ENCODE results near the gene CHURC1.
A peak's percentile ranks its signal among the peaks of the same experiment; 100 is the strongest.

Gene CHURC1

GRCh38 chr14:64914237-64915028 is at the start of gene CHURC1:
TSS of gene CHURC1 (plus strand) at chr14:64914455. CDS start at chr14:64914496, 41 bp downstream.
- DNase-seq (ENCODE audit: low read depth in 2 of 2) = peak; percentile 96

GRCh38 chr14:64865109-64865508 is 49.1 kb upstream of the CHURC1 start:
- DNase-seq (ENCODE audit: low read depth in 2 of 2) = no peak

- DNase-seq (ENCODE audit: low read depth in 2 of 2) = no peak
Observed at GRCh38 chr14:64865992-64866391, 48.3 kb upstream of the CHURC1 start.

DNA sequence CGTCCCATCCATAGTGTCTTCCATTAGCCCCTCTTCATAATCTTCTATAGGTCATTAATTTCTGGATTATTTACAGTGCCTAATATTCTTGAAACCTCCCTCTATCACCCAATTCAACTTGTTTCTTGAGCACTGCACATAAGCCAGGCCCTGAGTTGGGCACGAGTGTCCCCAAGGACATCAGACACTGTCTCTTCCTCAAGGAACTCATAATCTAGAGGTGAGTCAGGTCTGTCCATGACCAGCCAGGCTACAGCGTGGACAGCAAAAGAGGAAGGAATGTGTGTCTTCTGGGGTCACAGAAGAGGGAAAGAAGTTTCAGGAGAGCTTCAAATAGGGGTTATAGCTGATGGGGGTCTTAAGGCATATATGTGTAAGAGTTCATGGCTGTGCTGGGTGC is 47.1 kb upstream of the CHURC1 start:
- no peak for DNase-seq (ENCODE audit: low read depth in 2 of 2)

DNA sequence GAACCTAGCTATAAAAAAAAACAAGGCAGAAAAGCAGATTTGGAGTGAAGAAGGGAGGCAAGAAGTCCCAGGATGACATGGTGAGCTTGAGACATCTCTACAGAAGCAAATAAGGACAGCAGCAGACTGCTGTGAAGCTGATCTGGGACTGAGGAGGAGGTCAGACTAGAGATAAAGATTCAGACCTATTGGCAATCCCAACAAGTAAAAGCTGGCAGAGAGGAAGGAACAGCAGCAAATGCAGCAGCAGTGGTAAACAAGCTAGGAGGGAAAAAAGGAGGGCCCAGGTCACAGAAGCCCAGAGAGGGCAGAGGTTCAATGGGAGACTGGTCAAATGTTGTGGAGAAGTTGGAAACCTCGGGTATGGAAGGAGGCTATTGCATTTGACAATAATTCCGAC is 45.9 kb upstream of the CHURC1 start:
- DNase-seq (ENCODE audit: low read depth in 2 of 2) = no peak

DNA sequence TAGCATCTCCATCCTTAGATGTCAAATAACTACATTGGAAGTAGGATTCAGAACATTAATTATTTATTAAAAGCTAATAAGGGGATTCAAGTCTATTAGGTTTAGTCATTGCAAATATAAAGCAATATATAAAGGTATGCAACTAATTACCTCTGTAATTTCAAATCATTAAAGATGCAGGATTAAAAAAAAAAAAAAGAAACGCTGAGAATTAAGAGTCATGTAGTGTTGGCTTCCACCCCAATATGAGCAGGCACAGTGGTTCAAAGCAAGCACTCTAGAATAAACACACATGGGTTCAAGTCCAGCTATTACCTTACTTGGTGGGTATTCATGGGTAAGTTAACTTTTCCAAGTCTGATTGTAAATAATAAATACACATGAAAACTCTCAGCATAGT is 45.4 kb upstream of the CHURC1 start:
- DNase-seq (ENCODE audit: low read depth in 2 of 2) = no peak

GRCh38 chr14:64870160-64870559 is 44.1 kb upstream of the CHURC1 start:
- DNase-seq (ENCODE audit: low read depth in 2 of 2) = no peak

DNA sequence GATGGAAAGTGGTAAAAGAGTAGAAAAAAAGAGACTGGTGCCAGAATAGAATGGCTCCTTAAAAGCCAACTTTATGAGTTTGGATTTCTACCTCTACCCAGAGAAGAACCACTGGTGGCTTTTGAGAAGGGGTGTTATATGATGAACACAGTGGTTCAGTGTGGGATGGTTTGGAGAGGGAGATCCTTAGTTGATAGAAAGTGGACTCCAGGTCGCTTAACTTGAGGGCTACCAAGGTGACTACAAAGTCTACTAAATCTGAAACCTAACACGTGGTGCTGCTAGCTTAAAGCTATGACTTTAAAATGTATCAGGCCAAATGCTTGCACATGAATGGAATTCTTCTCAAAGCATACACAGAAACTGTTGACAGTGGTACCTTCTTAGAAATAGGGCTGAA is 42.9 kb upstream of the CHURC1 start:
- DNase-seq (ENCODE audit: low read depth in 2 of 2) = no peak

DNA sequence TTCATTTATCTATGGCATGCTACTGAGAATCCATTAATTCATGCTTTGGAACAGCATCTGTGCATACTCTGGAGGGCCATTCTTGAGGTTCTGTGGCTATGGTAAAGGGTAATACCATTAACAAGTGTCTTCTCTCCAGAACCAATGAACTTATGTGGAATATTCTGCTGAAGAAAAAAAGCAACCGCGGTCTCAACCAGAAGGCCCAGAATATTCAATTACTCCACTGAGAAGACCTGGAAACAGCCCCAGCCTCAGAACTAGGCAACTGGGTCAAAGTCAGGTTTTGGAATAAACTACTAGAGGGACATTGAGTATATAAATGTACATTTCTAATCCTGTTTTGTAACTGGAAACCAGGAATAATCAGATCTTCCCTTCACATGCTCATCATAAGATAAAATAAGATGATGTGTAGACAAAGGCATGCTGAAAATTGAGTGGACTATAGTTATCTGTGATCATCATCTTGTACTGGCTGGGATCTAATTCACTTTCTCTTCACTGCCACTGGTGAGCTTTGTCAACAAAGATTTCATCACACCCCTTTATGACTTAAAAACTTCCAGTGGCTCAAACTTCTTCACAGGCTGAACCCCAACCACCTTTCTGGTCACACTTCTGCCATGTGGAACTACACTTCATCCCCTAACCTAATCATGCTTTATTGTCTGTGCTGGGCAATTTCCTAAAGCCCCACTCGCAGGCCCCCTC is 40.6 kb upstream of the CHURC1 start:
- no peak for DNase-seq (ENCODE audit: low read depth in 2 of 2)

DNA sequence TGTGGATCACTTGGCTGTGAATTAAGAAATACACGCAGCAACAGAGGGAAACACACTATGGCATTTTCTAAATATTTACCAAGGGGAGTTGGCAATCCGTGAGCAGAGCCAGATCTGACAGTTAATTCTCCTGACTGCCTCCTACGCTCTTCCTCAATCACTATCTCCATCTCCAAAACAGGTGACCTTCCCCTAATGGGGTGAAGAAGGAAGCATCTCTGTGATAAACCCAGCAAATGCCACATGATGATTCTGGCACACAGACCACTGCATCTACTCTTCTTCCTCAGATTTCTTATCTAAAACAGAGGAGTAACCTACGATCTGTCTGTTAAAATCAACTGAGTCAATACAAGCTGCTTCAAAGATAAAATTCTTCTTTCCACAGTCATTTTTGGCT is 38.9 kb upstream of the CHURC1 start:
- no peak for DNase-seq (ENCODE audit: low read depth in 2 of 2)

DNA sequence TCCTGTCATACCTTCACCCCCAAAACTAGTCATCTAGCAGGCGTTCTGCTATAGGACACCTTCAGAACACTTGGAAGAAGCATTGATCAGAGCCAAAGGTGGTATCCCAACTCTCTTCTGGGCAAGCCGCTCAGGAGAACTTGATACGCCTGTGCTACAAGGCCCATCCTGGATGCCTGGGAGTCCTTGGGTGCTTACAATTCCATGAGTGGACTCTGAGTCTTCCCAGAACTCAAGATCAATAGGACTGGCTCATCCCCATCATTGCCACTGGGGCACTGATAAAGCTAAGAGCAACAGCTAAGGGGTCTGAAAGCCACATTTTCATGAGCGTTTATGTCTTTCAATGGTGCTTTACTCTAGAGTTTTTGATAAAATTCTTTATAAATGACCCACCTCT is 36.4 kb upstream of the CHURC1 start:
- DNase-seq (ENCODE audit: low read depth in 2 of 2) = no peak

DNA sequence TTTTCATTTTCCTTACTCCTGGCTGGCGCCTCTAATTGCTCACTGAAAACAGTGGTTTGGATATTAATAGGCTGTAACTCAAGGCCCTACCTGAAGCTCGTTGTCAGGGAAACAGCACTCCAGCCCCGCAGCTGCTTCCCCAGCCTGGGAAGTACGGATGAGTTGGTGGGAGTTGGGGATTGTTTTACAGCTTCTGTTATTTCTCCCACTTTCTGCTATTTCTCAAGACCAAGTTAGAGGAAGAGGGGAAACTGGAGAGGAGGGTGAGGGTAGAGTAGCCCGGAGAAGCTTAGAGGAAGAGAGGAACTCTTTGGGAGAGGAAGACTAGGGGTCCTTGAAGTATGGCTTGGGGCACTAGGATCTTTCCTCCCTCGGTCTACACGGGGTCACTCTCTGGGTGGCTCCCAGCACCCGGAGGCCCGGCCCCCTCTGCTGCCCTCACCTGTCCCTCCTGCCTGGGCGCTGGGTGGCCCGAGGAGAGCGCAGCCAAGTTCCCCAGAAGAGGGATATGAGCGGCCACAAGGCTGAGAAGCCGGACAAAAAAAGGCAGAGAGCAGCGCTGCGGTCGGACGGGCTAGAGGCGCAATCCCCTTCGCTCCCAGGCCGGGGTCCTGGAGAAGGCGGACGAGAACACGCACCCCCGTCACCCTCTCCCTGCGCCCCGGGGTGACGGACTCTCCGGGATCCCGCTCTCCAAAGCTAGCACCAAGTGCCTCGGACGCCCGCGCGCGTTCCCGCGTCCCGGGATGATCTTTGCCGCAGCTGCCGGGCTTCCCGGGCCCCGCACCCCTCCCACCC is 35.2 kb upstream of the CHURC1 start:
- DNase-seq (ENCODE audit: low read depth in 2 of 2) = no peak

- peak; percentile 55 to 61 for DNase-seq (ENCODE audit: low read depth in 2 of 2)
Observed at GRCh38 chr14:64879635-64880220, 34.5 kb upstream of the CHURC1 start, which contains the start of gene SPTB. TSS of gene SPTB (minus strand) at chr14:64879907. CDS start at chr14:64823094, 56,813 bp downstream.

DNA sequence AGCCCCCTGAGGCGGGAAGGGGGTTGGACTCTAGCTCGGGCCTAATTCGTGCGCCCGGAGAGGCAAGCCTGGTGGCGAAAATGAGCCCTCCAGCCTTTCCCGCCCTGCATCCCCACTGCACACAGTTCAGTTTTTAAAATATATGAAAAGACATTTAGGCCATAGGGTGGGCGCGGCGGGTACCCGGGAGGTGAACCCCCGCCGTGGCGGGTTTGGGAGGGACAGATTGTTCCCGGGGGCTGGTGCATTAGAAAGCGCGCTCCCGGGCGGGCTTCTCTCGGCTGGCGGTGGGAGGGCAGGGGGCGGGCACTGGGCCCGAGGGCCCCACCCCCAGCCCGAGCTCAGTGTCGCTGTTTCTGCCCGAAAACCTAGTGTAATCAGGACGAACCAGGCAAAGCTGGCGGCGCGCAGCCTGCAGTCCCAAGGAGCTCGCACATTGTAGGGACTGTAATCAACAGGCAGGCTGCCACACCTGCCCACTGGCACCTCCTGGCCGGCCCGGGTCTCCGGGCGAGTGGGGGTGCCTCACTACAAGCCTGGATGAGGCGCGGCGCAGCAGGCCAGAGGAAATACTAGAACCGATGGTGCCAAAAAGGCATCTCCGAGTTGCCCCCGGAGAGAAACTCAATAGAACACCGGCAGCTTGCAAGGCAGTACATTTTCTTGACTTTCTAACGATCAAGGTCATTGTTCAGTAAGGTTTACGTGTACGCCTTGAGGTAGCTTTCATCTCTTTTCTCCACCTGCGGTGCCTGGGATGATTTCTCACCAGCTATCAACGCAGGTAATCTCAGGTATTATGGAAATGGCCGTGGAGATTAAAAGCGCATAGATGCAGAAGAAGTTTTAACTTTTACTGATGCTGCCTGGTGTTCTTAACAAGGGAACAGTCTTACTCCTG is 33.8 kb upstream of the CHURC1 start:
- DNase-seq (ENCODE audit: low read depth in 2 of 2) = peak; percentile 43 to 51

DNA sequence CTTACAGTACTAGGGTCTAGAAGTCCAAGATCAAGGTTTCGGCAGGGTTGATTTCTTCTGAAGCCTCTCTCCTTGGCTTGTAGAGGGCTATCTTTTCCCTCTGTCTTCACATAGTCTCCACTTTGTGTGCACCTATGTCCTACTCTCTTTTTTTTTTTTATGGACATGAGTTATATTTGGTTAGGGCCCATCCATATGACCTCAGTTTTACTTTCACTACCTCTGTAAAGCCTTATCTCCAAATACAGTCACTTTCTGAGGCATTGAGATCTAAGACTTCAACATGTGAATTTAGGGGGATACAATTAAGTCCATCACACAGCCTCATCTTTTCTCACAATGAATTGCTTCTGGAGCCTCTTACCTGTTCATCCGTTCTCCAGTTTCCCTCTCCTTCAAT is 28.7 kb upstream of the CHURC1 start:
- DNase-seq (ENCODE audit: low read depth in 2 of 2) = no peak

DNA sequence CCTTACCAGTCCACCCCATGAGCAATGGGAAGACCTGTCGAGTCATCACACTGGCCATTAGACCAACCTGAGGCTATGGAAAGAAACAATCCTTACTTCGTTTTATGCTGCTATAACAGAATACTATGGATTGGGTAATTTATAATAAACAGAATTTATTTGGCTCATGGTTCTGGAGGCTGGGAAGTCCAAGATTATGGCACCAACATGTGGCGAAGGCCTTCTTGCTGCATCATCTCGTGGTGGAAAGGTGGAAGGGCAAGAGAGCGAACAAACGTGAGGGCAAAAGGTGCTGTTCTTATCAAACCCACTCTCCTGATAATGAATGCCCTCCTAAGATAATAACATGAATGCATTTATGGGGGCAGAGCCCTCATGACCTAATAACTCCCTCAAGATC is 24.9 kb upstream of the CHURC1 start:
- no peak for DNase-seq (ENCODE audit: low read depth in 2 of 2)

DNA sequence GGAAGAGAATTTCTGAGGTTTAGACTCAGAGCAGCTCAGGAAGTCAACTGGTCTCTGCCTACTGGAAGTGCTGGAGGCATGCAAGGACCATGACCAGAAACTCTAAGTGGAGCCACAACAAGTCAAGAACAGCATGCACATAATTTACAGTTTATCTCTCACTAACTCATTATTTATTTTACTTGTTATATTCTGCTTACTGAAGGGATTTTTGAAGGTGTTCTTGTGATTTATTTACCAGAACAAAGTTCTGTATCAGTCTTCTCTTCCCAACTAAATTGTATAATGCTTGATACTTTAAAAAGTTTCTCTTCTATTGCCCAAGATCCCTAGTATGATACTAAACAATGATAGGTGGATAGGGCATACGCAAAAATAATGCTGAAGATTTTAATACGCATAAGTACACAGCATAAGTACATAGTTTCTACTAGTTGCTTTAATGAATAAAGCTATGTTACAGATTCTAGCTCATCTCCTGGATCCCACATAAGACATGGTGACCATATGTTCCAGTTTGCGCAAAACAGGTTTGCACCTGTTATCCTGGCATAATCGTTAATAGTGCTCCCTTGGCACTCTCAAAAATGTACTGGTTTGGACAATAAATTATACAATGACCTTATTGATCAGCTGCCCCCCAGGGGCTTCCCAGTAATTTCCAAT is 22.9 kb upstream of the CHURC1 start:
- no peak for DNase-seq (ENCODE audit: low read depth in 2 of 2)

DNA sequence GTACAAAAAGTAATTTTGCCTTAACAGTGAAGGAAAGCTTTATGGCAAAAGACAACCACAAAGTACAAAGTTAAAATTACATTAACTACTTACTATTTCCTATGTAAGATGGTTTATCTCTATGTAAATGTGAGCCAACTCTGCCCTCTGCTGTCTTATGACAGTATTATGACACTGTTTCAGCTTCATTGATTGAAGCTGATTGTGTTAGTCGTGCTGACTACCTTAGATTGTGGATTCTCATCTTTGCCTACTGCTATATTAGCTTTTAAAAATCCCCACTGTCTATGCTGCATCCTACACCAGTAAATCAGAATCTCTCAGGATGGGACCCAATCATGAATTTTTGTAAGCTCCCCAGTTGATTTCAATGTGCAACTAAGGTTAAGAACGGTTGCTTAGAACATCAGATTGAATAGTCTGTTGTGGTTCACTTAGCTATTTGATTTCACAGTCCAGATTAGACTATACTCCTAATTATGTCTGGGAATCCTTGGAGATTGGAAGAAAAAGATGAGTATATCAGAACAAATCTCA is 22.3 kb upstream of the CHURC1 start:
- no peak for DNase-seq (ENCODE audit: low read depth in 2 of 2)

DNA sequence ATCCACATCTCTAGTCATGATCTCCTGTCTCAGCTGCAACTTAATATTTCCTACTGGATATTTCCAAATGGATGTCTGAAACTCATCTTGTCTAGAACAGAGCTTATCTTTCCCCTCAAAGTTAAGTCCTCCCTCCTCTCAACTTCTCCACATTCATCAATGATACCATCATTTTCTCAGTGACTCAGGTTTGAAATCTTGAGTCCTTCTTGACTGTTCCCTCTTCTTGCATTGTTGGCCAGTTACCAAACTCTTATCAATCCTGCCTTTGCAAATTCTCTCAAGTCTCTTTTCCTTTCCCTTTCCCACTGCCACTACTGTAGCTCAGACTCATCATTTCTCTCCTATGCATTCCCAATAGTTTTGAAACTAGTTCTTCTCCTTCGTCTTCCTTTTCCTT is 14.3 kb upstream of the CHURC1 start:
- DNase-seq (ENCODE audit: low read depth in 2 of 2) = no peak

DNA sequence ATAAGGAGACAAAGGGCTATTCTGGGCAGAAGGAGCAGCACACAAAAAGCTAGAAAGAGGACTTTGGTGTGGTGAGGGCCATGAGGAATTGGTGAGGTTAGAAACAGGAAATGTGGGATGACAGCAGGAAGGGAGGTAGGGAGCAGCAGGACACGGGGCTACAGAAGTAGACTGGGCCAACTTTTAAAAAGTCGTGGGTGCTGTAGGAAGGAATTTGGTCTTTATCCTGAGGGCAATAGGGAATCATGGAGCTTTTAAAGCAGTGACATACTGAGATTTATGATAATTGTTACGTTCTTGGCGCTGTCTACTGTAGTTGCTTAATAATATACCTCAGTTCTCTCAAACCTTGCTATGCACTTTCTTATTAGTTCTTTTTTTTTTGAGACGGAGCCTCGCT is 8.2 kb upstream of the CHURC1 start:
- no peak for DNase-seq (ENCODE audit: low read depth in 2 of 2)

Data from stimulated activated CD8-positive, alpha-beta memory T cell treated with anti-CD3 and anti-CD28 coated beads, Interleukin-2, amount 100 ng/mL, for 48 hours (primary cell).